ENCODE data around the gene MAP2K5.

Gene MAP2K5

DNA sequence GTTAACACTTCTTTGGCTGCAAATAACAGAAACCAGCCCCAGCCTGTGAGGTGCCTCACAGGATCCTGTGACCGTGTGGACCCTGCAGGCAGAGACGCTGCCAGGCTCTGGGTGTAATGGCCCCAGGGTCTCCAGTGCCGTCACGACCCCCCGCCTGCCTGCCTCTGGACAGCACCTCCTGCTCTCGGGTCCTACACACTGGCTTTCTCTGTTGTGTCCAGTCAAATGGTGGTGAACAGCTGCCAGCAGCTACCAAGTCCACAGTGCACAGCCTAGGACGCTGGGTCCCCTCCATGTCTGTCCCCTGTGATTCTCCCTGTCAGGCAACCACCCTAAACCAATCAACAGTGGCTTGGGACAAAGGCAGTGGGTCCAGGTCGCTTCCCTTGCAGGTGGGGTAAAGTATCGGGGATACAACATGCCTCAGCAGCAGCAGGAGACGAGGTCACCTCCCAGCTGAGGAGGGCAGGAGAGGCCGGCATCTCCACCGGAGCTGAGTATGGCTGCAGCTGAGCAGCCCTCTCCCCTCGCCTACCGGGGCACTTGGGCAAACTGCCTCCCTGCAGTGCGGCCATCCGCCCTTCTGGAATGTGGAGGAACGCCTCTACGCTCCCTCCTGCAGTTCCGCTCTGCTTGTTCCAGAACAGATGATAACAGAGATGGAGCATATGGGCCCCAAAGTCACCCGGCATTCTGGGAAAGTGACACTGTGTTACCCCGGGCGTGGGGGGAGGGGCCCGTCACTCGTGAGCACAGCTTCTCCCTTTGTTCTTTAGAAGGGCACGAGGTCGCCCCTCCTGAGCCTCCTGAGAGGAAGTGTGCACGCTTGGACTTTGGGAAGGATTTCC lies 261.7 kb downstream of the MAP2K5 start:
- TF ChIP-seq TEAD4 (IDR thresholded peaks at IDR 0.05) = peak; percentile 64
- TF ChIP-seq RAD21 (IDR thresholded peaks at IDR 0.05; ENCODE audit: low read depth) = no peak

GRCh38 chr15:67805008-67805665 lies 262.6 kb downstream of the MAP2K5 start:
- no peak for TF ChIP-seq USF1 (IDR thresholded peaks at IDR 0.05)
- no peak for TF ChIP-seq TAF1 (IDR thresholded peaks at IDR 0.05; ENCODE audit: low read depth)
- no peak for TF ChIP-seq CREB1 (IDR thresholded peaks at IDR 0.05; ENCODE audit: low read depth)
- no peak for TF ChIP-seq EGR1 (IDR thresholded peaks at IDR 0.05)
- no peak for TF ChIP-seq EP300 (IDR thresholded peaks at IDR 0.05; ENCODE audit: borderline replicate concordance)
- no peak for TF ChIP-seq REST (IDR thresholded peaks at IDR 0.05; ENCODE audit: low read depth)
- no peak for TF ChIP-seq FOXM1 (IDR thresholded peaks at IDR 0.05; ENCODE audit: borderline replicate concordance, low read depth)
- no peak for TF ChIP-seq TCF12 (IDR thresholded peaks at IDR 0.05; ENCODE audit: low read depth)
- TF ChIP-seq NFIC (IDR thresholded peaks at IDR 0.05) = no peak
- TF ChIP-seq RAD21 (IDR thresholded peaks at IDR 0.05; ENCODE audit: low read depth) = no peak
- TF ChIP-seq ZBTB7A (IDR thresholded peaks at IDR 0.05; ENCODE audit: low read depth) = no peak

DNA sequence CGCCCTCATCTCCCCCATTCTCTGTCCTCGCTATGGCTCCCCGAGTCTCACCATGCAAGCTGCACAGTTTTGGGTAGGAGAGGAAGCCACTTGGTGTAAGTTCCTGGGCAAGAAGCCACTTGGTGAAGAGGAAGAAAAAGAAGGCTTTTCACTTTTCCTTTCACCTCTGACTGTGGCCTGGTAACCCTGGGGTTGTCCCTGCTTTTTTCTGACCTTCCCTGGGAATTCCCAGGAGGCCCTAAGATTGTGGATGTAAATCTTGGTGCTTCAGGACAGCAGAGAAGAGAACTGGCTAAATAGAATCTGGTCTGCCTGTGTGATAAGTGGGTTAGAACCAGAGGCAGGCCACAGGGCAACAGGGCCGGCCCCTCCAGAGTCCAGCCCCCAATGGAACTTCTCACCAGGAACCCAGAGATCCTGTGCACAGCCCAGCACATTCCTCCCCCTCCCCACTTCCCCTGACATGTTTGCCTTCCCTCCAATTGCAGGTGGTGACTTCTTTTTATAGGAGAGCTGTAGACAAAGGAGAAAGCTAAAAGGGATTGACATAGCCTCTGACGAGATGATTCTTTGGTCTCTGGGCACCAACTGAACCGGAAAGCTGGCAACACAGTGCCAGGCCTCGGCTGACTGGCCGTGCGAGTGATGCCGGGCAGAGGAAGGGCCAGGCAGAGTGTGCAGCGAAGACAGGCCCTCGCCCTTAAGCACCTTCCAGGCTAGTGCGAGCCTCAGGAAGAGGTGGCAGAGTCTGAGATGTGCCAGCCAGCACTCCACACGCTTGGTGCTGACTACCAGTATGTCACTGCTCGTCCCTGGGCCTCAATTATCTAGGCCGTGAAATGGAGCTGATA lies 263.4 kb downstream of the MAP2K5 start:
- TF ChIP-seq USF1 (IDR thresholded peaks at IDR 0.05) = no peak
- no peak for TF ChIP-seq TAF1 (IDR thresholded peaks at IDR 0.05; ENCODE audit: low read depth)

GRCh38 chr15:67806536-67806935 lies 264.0 kb downstream of the MAP2K5 start:
- no peak for TF ChIP-seq RAD21 (IDR thresholded peaks at IDR 0.05; ENCODE audit: low read depth)
- TF ChIP-seq YY1 (IDR thresholded peaks at IDR 0.05; ENCODE audit: low read depth) = no peak
- TF ChIP-seq TCF12 (IDR thresholded peaks at IDR 0.05; ENCODE audit: low read depth) = no peak
- TF ChIP-seq, protein P1, sequence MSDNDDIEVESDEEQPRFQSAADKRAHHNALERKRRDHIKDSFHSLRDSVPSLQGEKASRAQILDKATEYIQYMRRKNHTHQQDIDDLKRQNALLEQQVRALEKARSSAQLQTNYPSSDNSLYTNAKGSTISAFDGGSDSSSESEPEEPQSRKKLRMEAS (IDR thresholded peaks at IDR 0.05) = no peak
- TF ChIP-seq ZBTB7A (IDR thresholded peaks at IDR 0.05; ENCODE audit: low read depth) = no peak
- no peak for TF ChIP-seq REST (IDR thresholded peaks at IDR 0.05; ENCODE audit: low read depth)
- TF ChIP-seq USF1 (IDR thresholded peaks at IDR 0.05) = no peak
- no peak for TF ChIP-seq TEAD4 (IDR thresholded peaks at IDR 0.05)
- no peak for TF ChIP-seq CEBPB (IDR thresholded peaks at IDR 0.05)
- no peak for TF ChIP-seq FOXM1 (IDR thresholded peaks at IDR 0.05; ENCODE audit: borderline replicate concordance, low read depth)
- no peak for TF ChIP-seq EP300 (IDR thresholded peaks at IDR 0.05; ENCODE audit: borderline replicate concordance)

GRCh38 chr15:67807141-67807540 lies 264.6 kb downstream of the MAP2K5 start:
- TF ChIP-seq FOXM1 (IDR thresholded peaks at IDR 0.05; ENCODE audit: borderline replicate concordance, low read depth) (no peak), NFIC (IDR thresholded peaks at IDR 0.05) (no peak), RAD21 (IDR thresholded peaks at IDR 0.05; ENCODE audit: low read depth) (no peak), EP300 (IDR thresholded peaks at IDR 0.05; ENCODE audit: borderline replicate concordance) (no peak), YY1 (IDR thresholded peaks at IDR 0.05; ENCODE audit: low read depth) (no peak), CREB1 (IDR thresholded peaks at IDR 0.05; ENCODE audit: low read depth) (no peak), TAF1 (IDR thresholded peaks at IDR 0.05; ENCODE audit: low read depth) (no peak), CEBPB (IDR thresholded peaks at IDR 0.05) (no peak)
- TF ChIP-seq, protein P1 (IDR thresholded peaks at IDR 0.05) = no peak
